Inflammatory macrophage treated with lipopolysaccharide for 1 hour (primary cell): ENCODE measurements around the gene ERH.

ENCODE experiments used
- DNase-seq, 2 donors: peaks; one replicate each; pipeline ENCODE4 v3.0.0-alpha.2; 2020 to 2022

ERH gene

DNA sequence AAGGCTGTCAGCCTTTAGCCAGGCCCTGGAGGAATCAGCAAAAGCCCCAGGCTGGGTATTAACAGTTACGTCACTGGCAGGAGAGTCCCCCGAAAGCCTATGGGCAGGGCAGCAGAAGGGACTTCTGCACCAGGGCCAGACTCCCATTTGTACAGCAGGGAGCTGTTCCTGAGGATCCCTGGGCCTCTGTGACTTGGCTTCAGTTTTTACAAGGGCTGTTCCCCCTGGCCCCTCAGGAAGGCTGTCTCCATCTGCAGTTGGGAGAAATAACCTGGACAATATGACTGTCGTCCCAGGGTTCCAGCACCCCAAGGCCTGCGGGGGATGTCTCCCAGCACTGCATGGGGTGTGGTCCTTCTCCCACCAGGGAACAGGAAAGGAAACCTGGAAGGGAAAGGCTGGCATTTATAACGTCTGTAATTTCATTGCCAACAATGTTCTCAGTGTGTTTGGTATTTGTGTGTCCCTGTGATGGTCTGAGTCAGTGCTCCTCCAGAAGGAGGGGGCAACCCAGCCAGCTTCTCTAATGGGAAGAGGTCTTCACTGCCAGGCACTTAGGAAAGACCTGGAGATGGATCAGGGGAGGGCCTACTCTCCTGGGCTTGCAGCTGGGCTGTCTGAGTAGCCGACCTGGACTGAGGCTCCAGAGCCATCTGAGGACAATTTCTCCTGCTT is 42.4 kb downstream of the ERH start:
- DNase-seq, result no peak

DNA sequence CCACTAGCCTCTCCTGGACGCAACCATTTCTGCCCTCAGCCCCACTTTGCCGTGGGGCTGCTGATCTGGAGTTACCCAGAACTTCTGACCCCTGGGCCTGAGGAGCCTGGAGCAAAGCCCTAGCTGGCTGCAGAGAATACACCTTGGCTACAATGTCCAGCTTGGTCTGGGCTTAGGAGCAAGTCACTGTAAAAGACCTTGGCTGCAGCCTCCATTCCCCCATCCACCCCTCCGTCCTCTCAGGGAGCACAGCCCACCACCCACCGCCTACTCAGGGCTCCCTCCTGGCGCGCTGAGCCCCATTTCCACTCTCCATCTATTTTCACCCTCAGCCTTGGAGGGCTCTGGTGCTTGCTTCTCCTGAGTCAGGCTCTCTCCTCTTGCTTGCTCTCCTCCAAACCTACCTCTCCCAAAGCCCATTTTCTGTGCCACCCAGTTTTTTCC is 42.9 kb downstream of the ERH start:
- DNase-seq, result no peak

- DNase-seq, result peak in 1 of 2 donors; percentile 2
These were observed 43.5 kb downstream of the ERH start for GRCh38 chr14:69354383-69355153.

- DNase-seq, result no peak
These were observed 44.9 kb downstream of the ERH start for GRCh38 chr14:69353168-69353567.

DNA sequence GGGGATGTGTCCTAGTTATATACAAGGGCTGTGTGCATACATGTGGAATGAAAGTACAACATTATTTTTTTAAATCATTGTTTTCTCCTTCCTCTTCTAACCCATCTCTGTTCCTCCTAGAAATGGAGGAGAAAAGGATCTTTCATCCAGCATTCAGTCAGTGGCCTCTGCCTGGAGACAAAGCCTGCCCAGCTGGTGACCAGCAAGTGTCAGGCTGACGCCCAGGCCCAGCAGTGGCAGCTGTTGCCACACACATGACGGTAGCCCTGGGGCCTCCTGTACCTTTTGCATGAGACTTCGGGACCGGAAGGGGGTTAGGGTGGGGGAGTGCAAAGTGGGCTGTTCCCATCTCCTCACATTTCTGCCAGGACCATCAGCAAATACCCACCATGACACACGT is 46.2 kb downstream of the ERH start:
- DNase-seq, result no peak

- peak; percentile 14 to 38 for DNase-seq
These were observed 46.7 kb downstream of the ERH start for GRCh38 chr14:69351385-69351784.

DNA sequence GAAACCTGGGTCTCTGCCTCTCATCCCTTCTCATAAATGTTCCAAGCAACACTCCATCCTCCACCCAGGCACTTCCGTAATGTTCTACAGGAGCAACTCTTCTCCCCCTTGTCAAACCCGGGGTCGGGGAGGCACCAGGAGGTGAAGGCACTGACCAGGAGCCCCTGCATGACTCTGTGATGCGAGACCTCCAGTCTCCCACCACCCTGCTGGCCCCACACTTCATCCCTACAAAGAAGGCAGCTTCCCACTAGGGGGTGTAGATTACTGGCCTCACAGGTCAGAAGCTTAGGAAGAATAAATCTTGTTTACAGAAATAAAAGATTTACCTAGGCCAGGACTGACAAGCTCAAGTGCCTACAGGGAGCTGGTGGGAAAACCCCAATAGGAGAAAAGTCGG is 47.2 kb downstream of the ERH start:
- no peak for DNase-seq

GRCh38 chr14:69349091-69349777 is 48.9 kb downstream of the ERH start:
- no peak for DNase-seq

- DNase-seq, result peak; percentile 2 to 34
These were observed 51.4 kb downstream of the ERH start for GRCh38 chr14:69346710-69347109.

- no peak for DNase-seq
These were observed 52.7 kb downstream of the ERH start for GRCh38 chr14:69345402-69345801.

DNA sequence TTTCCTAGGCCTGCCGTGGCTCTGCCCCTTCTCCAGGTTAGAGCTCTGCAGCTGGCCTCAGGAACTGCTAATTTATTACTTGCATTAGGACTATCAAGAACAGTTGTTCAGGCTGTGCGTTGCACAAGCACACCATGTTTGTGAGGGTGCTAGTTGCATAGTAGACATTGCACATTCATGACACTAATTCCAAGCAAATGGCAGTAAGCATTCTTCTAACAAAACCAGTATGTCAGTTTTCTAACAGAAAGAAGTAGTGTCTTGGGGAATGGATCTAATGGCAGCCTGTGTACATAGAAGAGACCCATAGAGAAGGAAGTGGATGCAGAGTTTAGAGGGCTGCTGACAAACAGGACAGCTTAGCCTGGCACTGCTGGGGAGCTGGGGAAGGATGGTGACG is 53.9 kb downstream of the ERH start:
- no peak for DNase-seq

DNA sequence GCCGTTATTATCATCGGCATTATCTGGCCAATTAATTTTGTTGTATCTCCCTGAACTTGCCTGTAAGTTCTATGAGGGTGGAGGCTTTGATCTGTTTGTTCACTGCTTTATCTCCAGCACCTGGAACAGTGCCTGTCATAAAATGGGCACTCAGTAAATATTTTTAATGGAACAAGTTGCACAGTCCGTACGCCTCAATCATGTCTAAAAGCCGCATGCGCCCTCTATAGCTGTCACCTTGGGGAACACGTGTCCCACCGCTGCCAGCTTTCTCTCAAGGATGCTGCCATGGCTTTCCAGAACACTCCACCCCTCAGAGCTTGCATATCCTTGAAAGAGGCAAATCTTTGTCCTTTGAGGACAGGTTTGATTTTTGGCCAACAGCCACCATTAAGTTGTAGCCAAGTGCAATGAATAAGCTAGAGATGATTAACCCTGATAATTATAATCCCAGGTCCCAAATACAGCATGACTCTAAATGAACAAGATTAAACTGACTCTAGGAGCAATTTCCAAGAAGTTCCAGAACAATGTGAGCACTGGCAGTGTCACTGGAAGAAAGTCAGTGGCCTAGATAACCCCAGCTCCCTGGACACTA is 55.1 kb downstream of the ERH start:
- DNase-seq, result no peak

- no peak for DNase-seq
These were observed 58.7 kb downstream of the ERH start for GRCh38 chr14:69339426-69339825.

- no peak for DNase-seq
These were observed 60.1 kb downstream of the ERH start for GRCh38 chr14:69337984-69338383.

- no peak for DNase-seq
These were observed 62.7 kb downstream of the ERH start for GRCh38 chr14:69335371-69335771.

DNA sequence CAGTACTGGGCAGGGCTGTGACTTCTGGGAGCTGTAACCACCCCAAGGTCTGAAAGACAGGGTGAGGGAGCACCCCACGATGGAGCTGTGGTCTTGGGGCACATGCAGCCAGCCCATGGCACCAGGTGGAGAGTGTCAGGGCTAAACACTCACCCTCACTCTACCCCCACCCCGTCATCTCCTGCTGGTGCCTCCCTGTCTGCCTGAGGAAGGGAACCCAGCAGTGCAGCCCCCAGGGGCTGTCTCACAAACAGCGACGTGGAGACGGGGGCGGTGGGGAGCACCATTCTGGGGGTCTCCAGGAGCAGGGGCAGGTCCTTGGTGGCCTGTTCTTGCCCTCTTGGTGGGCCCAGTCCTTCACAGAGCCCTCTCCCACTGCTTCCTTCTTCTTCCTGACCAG is 63.5 kb downstream of the ERH start:
- DNase-seq, result no peak

GRCh38 chr14:69333791-69334337 is 64.2 kb downstream of the ERH start:
- DNase-seq, result no peak

DNA sequence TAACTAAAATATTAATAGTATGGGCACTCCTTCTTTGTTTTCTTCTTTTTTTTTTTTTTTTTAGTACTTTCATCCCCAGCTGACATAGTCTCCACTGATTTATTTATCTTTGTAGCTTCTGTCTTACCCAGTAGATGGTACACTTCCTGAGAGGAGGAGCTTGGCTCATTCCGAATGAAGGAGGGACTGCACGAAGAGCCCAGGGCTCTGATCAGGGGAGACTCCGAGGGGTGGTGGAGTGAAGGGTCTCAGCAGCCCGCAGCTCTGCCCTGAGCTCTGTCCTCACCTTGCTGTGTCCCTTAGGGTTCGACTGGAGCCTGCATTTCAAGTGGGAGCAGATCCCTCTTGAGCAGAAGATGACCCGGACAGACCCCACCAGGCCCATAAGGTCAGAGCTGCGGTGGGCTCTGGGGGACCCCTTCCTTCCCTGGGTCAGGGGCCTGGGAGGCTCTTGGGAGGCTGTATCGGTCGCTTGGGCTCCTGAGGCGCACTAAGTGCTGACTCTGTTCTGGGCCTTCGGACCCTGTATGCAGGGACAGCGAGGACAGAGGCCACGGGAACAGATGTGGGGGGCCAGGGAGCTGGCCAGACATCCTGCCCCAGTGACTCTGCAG is 65.2 kb downstream of the ERH start:
- DNase-seq, result no peak

GRCh38 chr14:69331206-69331605 is 66.9 kb downstream of the ERH start:
- DNase-seq, result no peak
